ENCODE measurements around the gene KMT5B. TPM values are rescaled to one million over a fixed set of nuclear protein-coding genes. Genes with fewer than 3 reads are reported as not detected.

The KMT5B gene
- total RNA-seq, 1 donor from 2014 or later: 29.1 TPM

- no peak for ATAC-seq
- intact Hi-C loops (cut with DNase I): no loop called here
- DNase-seq (ENCODE audit: missing footprints): no peak
Measured at GRCh38 chr11:68223275-68223674, 10.2 kb upstream of the KMT5B start.

- ATAC-seq: no peak
- DNase-seq (ENCODE audit: missing footprints): no peak
- intact Hi-C loops (cut with DNase I): no loop called here
Measured at GRCh38 chr11:68221406-68221805, 8.3 kb upstream of the KMT5B start.

- ATAC-seq (peak; percentile 62), DNase-seq (ENCODE audit: missing footprints) (no peak)
- intact Hi-C loops (cut with DNase I): no loop called here
Measured at GRCh38 chr11:68216171-68216938, 3.3 kb upstream of the KMT5B start.

- intact Hi-C loops (cut with DNase I): no loop called here
- no peak for ATAC-seq
Measured at GRCh38 chr11:68215524-68216170, 2.6 kb upstream of the KMT5B start.

GRCh38 chr11:68215087-68215445 is 2.0 kb upstream of the KMT5B start:
- intact Hi-C loops (cut with DNase I): no loop called here

More at GRCh38 chr11:68215524-68216170, 2.6 kb upstream of the KMT5B start:
- no peak for DNase-seq (ENCODE audit: missing footprints)

GRCh38 chr11:68214173-68215086 is 1.3 kb upstream of the KMT5B start:
- ATAC-seq (peak; percentile 21), DNase-seq (ENCODE audit: missing footprints) (peak; percentile 73)
- intact Hi-C loops (cut with DNase I): loop anchor here (5.0 kb wide), 2 partner anchors 92 to 168 kb away; partner anchors contain the start of gene CHKA

More at GRCh38 chr11:68215087-68215445, 2.0 kb upstream of the KMT5B start:
- DNase-seq (ENCODE audit: missing footprints): no peak
- ATAC-seq: no peak

GRCh38 chr11:68213555-68214172 is 568 bp upstream of the KMT5B start:
- DNase-seq (ENCODE audit: missing footprints) (peak; percentile 94), ATAC-seq (peak; percentile 62)
- intact Hi-C loops (cut with DNase I): loop anchor here (5.0 kb wide), 2 partner anchors 91 to 169 kb away; partner anchors contain the start of gene CHKA

- ATAC-seq (peak; percentile 62), DNase-seq (ENCODE audit: missing footprints) (peak; percentile 85)
- intact Hi-C loops (cut with DNase I): loop anchor here (5.0 kb wide), 2 partner anchors 90 to 170 kb away; partner anchors contain the start of gene CHKA
Measured at GRCh38 chr11:68212421-68213134, 518 bp downstream of the KMT5B start.

GRCh38 chr11:68211546-68211945 is 1.6 kb downstream of the KMT5B start:
- intact Hi-C loops (cut with DNase I): loop anchor here (5.0 kb wide), 2 partner anchors 89 to 171 kb away; partner anchors contain the start of gene CHKA
- ATAC-seq: no peak
- no peak for DNase-seq (ENCODE audit: missing footprints)

- intact Hi-C loops (cut with DNase I): no loop called here
- ATAC-seq (peak; percentile 4), DNase-seq (ENCODE audit: missing footprints) (no peak)
Measured at GRCh38 chr11:68206211-68206610, 6.9 kb downstream of the KMT5B start.

- DNase-seq (ENCODE audit: missing footprints): no peak
- ATAC-seq: no peak
- intact Hi-C loops (cut with DNase I): no loop called here
Measured at GRCh38 chr11:68204402-68204801, 8.7 kb downstream of the KMT5B start.

- no peak for ATAC-seq
- intact Hi-C loops (cut with DNase I): no loop called here
- DNase-seq (ENCODE audit: missing footprints): no peak
Measured at GRCh38 chr11:68202165-68202564, 10.9 kb downstream of the KMT5B start.

GRCh38 chr11:68201492-68201891 is 11.6 kb downstream of the KMT5B start:
- intact Hi-C loops (cut with DNase I): no loop called here
- no peak for DNase-seq (ENCODE audit: missing footprints)
- no peak for ATAC-seq

GRCh38 chr11:68200639-68201038 is 12.5 kb downstream of the KMT5B start:
- DNase-seq (ENCODE audit: missing footprints) (no peak), ATAC-seq (peak; percentile 45)
- intact Hi-C loops (cut with DNase I): no loop called here

- DNase-seq (ENCODE audit: missing footprints) (no peak), ATAC-seq (peak; percentile 37)
- intact Hi-C loops (cut with DNase I): no loop called here
Measured at GRCh38 chr11:68199295-68199987, 13.7 kb downstream of the KMT5B start.

GRCh38 chr11:68196219-68196618 is 16.9 kb downstream of the KMT5B start:
- DNase-seq (ENCODE audit: missing footprints): no peak
- intact Hi-C loops (cut with DNase I): no loop called here
- ATAC-seq: no peak

GRCh38 chr11:68194675-68195294 is 18.3 kb downstream of the KMT5B start:
- ATAC-seq (no peak), DNase-seq (ENCODE audit: missing footprints) (no peak)
- intact Hi-C loops (cut with DNase I): no loop called here

Measured in Right ventricle myocardium inferior (tissue), 1 donor.